HG03354 (cell line): ENCODE measurements around the gene ABAT.

Experiments
- ATAC-seq: cut with Tn5 transposase; IDR thresholded peaks from one replicate; pipeline ENCODE4 v1.9.1; 2021; ENCODE audit warnings: mild to moderate bottlenecking; ENCODE audit not compliant: unreplicated experiment, poor library complexity, severe bottlenecking

Gene ABAT

GRCh38 chr16:8713635-8714172 is 39.3 kb downstream of the ABAT start:
- no peak for ATAC-seq

- ATAC-seq: no peak
Observed at GRCh38 chr16:8714174-8714573, 39.8 kb downstream of the ABAT start.

GRCh38 chr16:8714807-8715206 is 40.4 kb downstream of the ABAT start:
- ATAC-seq: no peak

GRCh38 chr16:8716052-8716451 is 41.6 kb downstream of the ABAT start:
- ATAC-seq: no peak

- no peak for ATAC-seq
Observed at GRCh38 chr16:8716592-8716991, 42.2 kb downstream of the ABAT start.

- ATAC-seq: no peak
Observed at GRCh38 chr16:8717469-8717868, 43.1 kb downstream of the ABAT start.

GRCh38 chr16:8717892-8718415 is 43.5 kb downstream of the ABAT start:
- ATAC-seq: no peak

GRCh38 chr16:8718851-8719680 is 44.6 kb downstream of the ABAT start:
- no peak for ATAC-seq

- no peak for ATAC-seq
Observed at GRCh38 chr16:8720080-8720966, 45.9 kb downstream of the ABAT start.

- no peak for ATAC-seq
Observed at GRCh38 chr16:8720967-8721308, 46.5 kb downstream of the ABAT start.

GRCh38 chr16:8721336-8722024 is 47.1 kb downstream of the ABAT start:
- no peak for ATAC-seq

- no peak for ATAC-seq
Observed at GRCh38 chr16:8722025-8722348, 47.6 kb downstream of the ABAT start.

GRCh38 chr16:8725513-8726178 is 51.2 kb downstream of the ABAT start:
- ATAC-seq: no peak

GRCh38 chr16:8727131-8727806 is 52.9 kb downstream of the ABAT start:
- no peak for ATAC-seq

- no peak for ATAC-seq
Observed at GRCh38 chr16:8727857-8728618, 53.6 kb downstream of the ABAT start.

GRCh38 chr16:8729779-8730334 is 55.4 kb downstream of the ABAT start:
- no peak for ATAC-seq

GRCh38 chr16:8730335-8730915 is 56.0 kb downstream of the ABAT start:
- ATAC-seq: no peak
